ENCODE measurements around the gene EFNA4.

- no peak for TF ChIP-seq MAZ (IDR thresholded peaks at IDR 0.05; ENCODE audit: borderline replicate concordance, low read depth, low read length)
- TF ChIP-seq CTCF (conservative IDR thresholded peaks at IDR 0.05; ENCODE audit: low read depth, low read length), result no peak
- TF ChIP-seq POLR2A (IDR thresholded peaks at IDR 0.05; ENCODE audit: low read depth, low read length), result no peak
- TF ChIP-seq CEBPB (IDR thresholded peaks at IDR 0.05; ENCODE audit: low read depth, low read length), result no peak
- TF ChIP-seq FOS (IDR thresholded peaks at IDR 0.05; ENCODE audit: low read depth, low read length), result no peak
Observed at GRCh38 chr1:155030243-155030795, 33.2 kb upstream of the EFNA4 start.
